Measurements from ENCODE around the gene ZNF821. TPM values are rescaled to one million over a fixed set of nuclear protein-coding genes. Genes with fewer than 3 reads are reported as not detected.

ZNF821 gene
- total RNA-seq, 1 experiment from 2014 or later, result 5.9 TPM

- no TSS peak for BruUV-seq (replicated peaks)
Observed at GRCh38 chr16:71873199-71873598, 10.8 kb downstream of the ZNF821 start.

GRCh38 chr16:71870818-71871217 lies 13.2 kb downstream of the ZNF821 start:
- CTCF ChIA-PET, result no interaction called here
- TF ChIP-seq CTCF (conservative IDR thresholded peaks at IDR 0.05) (no peak), EZH2 (IDR thresholded peaks at IDR 0.05; ENCODE audit: low read depth) (no peak)
- no peaks in the 10 kb centered on the region for H3K79me2 ChIP-seq (ENCODE audit: low read depth)
- no peaks in the 10 kb centered on the region for H3K36me3 ChIP-seq (ENCODE audit: low read depth)
- no peak overlapping the region for H2AFZ ChIP-seq
- H3K27ac ChIP-seq, result no peak overlapping the region
- H3K27me3 ChIP-seq (ENCODE audit: insufficient read depth, low read depth), result no peaks in the 10 kb centered on the region
- H3K9me2 ChIP-seq (ENCODE audit: insufficient read depth), result no peaks in the 10 kb centered on the region
- intact Hi-C loops (cut with micrococcal nuclease; ENCODE audit: unreplicated experiment), result no loop called here
- no peaks in the 10 kb centered on the region for H4K20me1 ChIP-seq (ENCODE audit: insufficient read depth)
- H3F3A ChIP-seq (ENCODE audit: insufficient read depth, low read depth), result no peaks in the 10 kb centered on the region
- H3K4me2 ChIP-seq, result no peak overlapping the region
- no peak for DNase-seq
- H3K9me3 ChIP-seq (ENCODE audit: insufficient read depth, low read depth), result no peaks in the 10 kb centered on the region
- H3K4me1 ChIP-seq (replicated peaks; ENCODE audit: insufficient read depth), result no peaks in the 10 kb centered on the region
- no peak overlapping the region for H3K4me3 ChIP-seq
- POLR2A ChIA-PET (ENCODE audit: unreplicated experiment), result no interaction called here
- no TSS peak for BruUV-seq (replicated peaks)

More at GRCh38 chr16:71873199-71873598, 10.8 kb downstream of the ZNF821 start:
- TF ChIP-seq CTCF (conservative IDR thresholded peaks at IDR 0.05), result no peak
- TF ChIP-seq EZH2 (IDR thresholded peaks at IDR 0.05; ENCODE audit: low read depth), result no peak
- no peaks in the 10 kb centered on the region for H3K36me3 ChIP-seq (ENCODE audit: low read depth)
- no peaks in the 10 kb centered on the region for H3K79me2 ChIP-seq (ENCODE audit: low read depth)
- H3K27ac ChIP-seq, result no peak overlapping the region
- no peak overlapping the region for H3K4me3 ChIP-seq
- H3K4me1 ChIP-seq (replicated peaks; ENCODE audit: insufficient read depth), result no peaks in the 10 kb centered on the region
- H3K27me3 ChIP-seq (ENCODE audit: insufficient read depth, low read depth), result no peaks in the 10 kb centered on the region
- H3F3A ChIP-seq (ENCODE audit: insufficient read depth, low read depth), result no peaks in the 10 kb centered on the region
- no peak overlapping the region for H2AFZ ChIP-seq
- no peak overlapping the region for H3K4me2 ChIP-seq
- no peaks in the 10 kb centered on the region for H4K20me1 ChIP-seq (ENCODE audit: insufficient read depth)
- intact Hi-C loops (cut with micrococcal nuclease; ENCODE audit: unreplicated experiment), result no loop called here
- H3K9me3 ChIP-seq (ENCODE audit: insufficient read depth, low read depth), result no peaks in the 10 kb centered on the region
- ChIA-PET POLR2A (ENCODE audit: unreplicated experiment) (interaction anchor here (0.8 kb wide), 1 partner anchor 612 kb away, joined by 13 read pairs; no protein-coding TSS in a partner anchor), CTCF (no interaction called here)
- H3K9me2 ChIP-seq (ENCODE audit: insufficient read depth), result no peaks in the 10 kb centered on the region
- no peak for DNase-seq

GRCh38 chr16:71869089-71869488 lies 14.9 kb downstream of the ZNF821 start:
- H3K79me2 ChIP-seq (ENCODE audit: low read depth), result no peaks in the 10 kb centered on the region

More at GRCh38 chr16:71869089-71869488, 14.9 kb downstream of the ZNF821 start:
- no peak overlapping the region for H3K27ac ChIP-seq
- no peak overlapping the region for H2AFZ ChIP-seq
- no peaks in the 10 kb centered on the region for H4K20me1 ChIP-seq (ENCODE audit: insufficient read depth)
- no peaks in the 10 kb centered on the region for H3K27me3 ChIP-seq (ENCODE audit: insufficient read depth, low read depth)
- no peaks in the 10 kb centered on the region for H3K4me1 ChIP-seq (replicated peaks; ENCODE audit: insufficient read depth)
- DNase-seq, result no peak
- intact Hi-C loops (cut with micrococcal nuclease; ENCODE audit: unreplicated experiment), result no loop called here
- BruUV-seq (replicated peaks), result no TSS peak
- ChIA-PET POLR2A (ENCODE audit: unreplicated experiment) (no interaction called here), CTCF (no interaction called here)
- TF ChIP-seq CTCF (conservative IDR thresholded peaks at IDR 0.05), result no peak
- TF ChIP-seq EZH2 (IDR thresholded peaks at IDR 0.05; ENCODE audit: low read depth), result no peak
- no peaks in the 10 kb centered on the region for H3F3A ChIP-seq (ENCODE audit: insufficient read depth, low read depth)
- H3K9me2 ChIP-seq (ENCODE audit: insufficient read depth), result no peaks in the 10 kb centered on the region
- no peaks in the 10 kb centered on the region for H3K36me3 ChIP-seq (ENCODE audit: low read depth)
- H3K9me3 ChIP-seq (ENCODE audit: insufficient read depth, low read depth), result no peaks in the 10 kb centered on the region
- H3K4me2 ChIP-seq, result no peak overlapping the region
- H3K4me3 ChIP-seq, result no peak overlapping the region
